Pons (tissue), 1 donor: Measurements from ENCODE around the gene MT1E.
"Not testable (repeated sequence)": the region's sequence is repeated elsewhere in the genome, so short reads cannot be mapped to it uniquely, and the experiment has no call there.

Experiments
- DNase-seq: peaks from one replicate; pipeline ENCODE4 v3.0.0-alpha.2; 2016; ENCODE audit warnings: low spot score

Gene MT1E

DNA sequence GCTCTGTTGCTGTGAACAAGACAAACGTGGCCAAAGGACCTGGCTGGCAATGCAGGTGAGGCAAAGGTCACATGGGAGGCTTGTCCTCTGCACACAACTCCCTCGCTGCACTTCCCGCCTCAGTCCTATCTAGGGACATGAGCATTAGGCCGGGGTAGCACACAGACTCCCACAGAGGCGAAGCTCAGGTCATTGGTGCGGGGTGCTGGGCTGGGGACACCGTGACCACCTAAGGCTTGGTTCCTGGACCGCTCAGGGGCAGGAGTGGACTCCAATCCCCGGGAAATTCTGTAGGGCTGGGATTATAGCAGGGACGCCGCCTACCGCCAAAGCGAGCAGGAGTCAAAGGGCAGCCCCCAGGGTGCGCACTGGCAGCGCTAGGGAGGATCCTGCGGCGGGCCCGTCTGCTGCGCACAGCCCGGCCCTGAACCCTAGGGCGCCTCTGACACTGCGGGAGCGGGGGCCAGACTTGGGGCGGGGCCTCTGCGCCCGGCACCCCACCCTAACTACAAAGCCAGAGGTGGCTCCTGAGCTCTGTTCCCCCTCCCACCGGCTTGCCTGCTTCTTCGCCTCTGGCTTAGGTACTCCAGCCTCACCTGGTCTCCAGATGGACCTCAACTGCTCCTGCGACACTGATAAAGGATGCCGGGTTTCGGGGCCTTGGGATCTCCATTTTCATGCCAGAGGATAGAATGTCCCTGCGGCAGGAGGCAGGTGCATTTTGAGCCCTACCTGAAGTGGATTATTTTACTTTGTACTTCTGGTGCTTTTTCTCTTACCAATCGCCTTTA, 22.3 kb downstream of the MT1E start:
- DNase-seq, result no peak

DNA sequence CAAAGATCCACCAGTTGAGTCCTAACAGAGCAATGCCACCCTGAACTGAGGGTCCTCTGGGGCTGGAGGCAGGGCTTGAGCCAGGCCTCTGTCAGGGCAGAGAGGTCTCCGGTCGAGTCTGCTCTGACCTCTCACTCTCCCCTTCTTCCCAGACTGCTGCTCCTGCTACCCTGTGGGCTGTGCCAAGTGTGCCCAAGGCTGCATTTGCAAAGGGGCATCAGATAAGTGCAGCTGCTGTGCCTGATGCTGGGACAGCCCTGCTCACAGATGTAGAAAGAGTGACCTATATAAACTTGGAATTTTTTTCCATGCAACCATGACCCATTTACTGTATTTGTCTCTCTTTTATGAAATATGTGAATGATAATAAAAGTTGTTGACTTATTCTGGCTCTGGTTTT, 23.7 kb downstream of the MT1E start:
- no peak for DNase-seq

DNA sequence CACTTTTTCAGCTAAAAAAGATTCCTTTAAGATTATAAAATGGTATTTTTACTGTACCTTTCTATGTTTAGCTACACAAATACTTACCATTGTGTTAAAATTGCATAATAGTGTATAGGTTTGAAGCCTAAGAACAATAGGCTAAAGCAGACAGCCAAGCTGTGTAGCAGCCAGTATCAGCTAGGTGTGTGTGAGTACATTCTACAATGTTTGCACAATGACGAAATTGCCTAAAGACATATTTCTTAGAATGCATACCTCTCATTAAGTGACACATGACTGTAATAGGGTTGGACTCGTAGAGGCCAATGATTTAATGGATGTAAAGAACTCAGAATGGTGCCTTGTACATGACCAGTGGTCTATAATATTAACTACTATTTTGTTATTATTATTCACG, 24.2 kb downstream of the MT1E start:
- no peak for DNase-seq

DNA sequence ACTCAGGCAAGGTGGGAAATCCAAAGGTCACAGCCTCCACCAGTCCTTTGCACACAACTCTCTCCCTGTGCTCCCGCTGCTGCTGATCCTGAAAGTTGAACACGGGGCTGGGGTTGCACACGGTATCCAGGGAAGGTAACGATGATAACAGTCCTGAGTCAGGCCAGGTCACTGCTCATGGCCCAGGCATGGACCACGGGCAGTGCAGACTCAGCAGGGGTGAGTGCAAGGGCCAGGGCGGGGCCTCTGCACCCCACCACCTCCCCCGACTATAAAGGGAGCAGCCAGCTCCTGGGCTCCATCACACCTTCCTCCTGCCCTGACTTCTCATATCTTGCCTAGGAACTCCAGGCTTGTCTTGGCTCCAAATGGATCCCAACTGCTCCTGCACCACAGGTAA, 26.0 kb downstream of the MT1E start, which contains the start of gene MT1B:
TSS of gene MT1B (plus strand) at position 301 of the 400 bp plus-strand sequence. CDS start at position 369, 68 bp downstream.
- DNase-seq, result no peak

DNA sequence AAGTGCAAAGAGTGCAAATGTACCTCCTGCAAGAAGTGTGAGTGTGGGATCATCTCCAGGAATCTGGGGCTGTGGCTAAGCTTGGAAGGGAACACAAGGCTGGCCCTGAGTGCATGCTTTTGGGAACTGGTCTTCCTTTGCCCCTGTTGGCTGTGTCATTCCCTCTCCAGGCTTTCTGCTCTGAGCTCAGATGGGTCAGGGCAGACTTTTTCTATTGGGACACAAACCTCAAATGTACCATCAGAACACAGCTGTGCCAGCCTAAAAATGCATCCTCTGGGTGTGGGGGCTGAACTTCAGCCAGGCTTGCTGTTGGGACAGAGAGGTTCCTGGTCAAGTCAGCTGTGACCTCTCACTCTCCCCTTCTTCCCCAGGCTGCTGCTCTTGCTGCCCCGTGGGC, 27.0 kb downstream of the MT1E start:
- no peak for DNase-seq

DNA sequence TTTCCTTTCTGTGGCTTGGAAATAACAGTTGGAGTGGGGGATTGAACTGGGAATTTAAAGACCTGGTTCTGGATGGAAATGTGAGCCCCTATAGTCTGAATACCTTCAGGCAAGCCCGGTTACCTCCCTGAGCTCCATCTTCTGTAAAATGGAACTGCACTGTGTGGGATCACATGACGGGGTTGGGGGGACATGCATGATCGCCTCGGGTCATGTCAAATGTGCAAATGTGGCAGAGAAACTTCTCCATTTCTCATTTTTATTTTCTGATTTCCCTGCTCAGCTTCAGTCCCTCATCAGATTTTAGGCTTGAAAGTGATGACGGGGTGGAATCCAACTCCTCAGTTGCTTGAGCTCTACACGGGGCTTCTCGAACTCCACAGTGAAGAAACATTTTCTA, 27.6 kb downstream of the MT1E start:
- DNase-seq, result no peak

DNA sequence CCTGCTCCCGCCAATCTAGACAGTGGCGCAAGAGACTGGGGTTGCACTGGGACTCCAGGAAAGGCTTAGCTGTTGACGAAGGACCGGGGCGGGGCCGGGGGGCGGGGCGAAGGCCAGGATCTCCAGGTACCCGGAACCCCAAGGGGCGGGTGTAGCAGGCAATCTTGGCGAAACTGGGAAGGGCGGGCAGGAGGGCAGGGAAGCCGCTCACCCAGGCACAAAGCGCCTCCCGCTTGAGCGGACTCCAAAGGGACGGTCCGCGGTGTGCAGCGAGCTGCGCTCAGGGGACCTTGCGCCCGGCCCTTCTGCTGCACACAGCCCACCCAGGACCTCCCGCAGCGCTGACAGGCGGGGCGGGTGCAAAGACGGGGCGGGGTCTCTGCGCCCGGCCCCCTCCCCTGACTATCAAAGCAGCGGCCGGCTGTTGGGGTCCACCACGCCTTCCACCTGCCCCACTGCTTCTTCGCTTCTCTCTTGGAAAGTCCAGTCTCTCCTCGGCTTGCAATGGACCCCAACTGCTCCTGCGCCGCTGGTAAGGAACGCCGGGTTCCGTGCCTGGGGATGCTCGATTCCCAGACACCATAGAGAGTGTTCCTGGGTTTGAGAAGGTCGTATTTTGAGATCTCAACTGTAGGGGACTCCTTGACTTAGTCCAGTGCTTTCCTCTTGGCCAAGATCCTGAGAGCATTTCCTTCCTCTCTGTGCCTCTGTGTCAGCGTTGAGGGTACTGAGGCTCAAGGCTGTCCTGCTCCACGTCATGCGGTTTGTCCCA, 32.2 kb downstream of the MT1E start, which contains the start of gene MT1F:
TSS of gene MT1F (plus strand) at position 405 of the 772 bp plus-strand sequence. CDS start at position 505, 100 bp downstream.
- DNase-seq, result peak; percentile 43

DNA sequence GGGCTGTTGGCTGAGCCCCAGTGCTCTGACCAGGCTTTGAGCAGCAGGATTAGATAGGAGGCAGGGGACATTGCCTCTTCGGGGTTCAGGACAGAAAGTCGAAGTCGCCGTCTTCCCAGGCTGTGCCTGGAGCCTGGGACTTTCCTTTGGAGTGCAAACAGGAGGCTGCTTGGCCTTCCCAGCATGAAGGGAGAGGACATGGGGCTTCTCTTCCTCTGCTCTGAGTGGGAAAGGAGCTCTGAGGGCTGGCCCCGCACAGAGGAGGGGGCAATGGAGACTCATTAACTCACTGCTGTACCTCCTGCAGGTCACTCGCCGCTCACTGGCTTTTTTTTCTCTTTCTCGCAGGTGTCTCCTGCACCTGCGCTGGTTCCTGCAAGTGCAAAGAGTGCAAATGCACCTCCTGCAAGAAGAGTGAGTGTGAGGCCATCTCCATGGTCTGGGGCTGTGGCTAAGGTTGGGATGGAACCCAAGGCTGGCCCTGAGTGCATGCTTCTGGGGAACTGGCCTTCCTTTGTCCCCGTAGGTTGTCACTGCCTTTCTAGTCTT, 32.8 kb downstream of the MT1E start:
- DNase-seq, result no peak

DNA sequence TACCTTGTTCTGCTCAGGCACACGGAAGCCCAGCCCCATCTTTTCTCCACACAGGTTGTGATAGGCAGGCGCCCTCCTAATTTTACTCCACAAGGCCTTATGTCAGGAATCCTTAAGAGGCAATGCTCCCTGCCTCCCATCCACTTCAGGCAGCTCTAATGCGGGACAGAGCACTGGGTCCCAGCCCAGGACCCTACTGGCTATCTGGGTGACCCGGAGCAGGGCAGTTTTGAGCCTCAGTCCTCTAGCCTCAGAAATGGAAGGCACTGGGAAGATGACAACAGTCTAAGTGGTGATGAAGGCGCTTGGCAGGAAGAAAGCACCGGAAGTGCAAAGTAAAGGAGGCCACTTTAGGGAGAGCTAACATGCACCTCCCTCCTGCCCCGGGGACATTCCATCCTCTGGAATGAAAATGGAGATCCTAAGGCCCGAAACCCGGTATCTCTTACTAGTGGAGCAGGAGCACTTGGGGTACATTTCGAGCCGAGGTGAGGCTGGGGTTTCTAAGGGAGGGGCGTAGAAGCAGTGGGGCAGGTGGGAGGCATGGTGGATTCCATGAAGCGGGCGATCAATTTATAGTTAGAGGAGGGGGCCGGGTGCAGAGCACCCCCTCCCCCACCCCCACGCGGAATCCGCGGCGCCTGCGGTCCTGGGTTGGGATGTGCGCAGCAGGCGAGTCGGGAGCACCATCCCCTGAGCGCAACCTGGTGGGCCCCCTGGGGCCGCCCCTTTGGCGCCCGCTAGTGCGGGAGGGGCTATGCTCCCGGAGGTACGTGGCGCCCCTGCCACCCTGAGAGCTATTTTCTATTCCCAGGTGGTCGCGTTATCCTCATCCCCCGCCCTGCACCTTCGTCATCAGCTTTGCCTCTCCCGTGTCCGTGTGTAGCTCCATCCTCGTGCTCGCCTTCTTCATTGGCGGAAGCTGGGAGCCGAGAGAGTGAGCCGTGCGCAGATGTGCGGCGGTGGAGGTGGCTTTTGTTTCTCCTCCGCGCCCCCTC, 37.1 kb downstream of the MT1E start:
- no peak for DNase-seq

DNA sequence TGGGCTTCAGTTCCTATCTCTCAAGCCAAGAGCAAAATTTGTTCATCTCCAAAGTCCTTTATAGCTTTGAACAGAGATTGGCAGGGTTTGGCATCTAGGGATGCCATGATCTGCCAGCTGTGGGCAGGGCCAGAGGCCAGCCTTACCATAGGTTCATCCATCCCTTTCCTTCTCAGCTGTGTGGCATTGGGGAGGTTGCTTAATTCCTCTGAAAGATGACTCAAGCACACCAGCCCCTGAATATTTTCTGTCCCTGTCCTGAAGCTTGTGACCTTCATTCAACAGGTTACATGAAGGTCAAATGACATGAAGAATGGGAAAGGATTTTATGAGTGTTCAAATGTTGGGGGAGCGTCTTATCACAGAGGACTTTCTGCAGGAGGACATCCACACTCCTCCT, 38.9 kb downstream of the MT1E start:
- no peak for DNase-seq

DNA sequence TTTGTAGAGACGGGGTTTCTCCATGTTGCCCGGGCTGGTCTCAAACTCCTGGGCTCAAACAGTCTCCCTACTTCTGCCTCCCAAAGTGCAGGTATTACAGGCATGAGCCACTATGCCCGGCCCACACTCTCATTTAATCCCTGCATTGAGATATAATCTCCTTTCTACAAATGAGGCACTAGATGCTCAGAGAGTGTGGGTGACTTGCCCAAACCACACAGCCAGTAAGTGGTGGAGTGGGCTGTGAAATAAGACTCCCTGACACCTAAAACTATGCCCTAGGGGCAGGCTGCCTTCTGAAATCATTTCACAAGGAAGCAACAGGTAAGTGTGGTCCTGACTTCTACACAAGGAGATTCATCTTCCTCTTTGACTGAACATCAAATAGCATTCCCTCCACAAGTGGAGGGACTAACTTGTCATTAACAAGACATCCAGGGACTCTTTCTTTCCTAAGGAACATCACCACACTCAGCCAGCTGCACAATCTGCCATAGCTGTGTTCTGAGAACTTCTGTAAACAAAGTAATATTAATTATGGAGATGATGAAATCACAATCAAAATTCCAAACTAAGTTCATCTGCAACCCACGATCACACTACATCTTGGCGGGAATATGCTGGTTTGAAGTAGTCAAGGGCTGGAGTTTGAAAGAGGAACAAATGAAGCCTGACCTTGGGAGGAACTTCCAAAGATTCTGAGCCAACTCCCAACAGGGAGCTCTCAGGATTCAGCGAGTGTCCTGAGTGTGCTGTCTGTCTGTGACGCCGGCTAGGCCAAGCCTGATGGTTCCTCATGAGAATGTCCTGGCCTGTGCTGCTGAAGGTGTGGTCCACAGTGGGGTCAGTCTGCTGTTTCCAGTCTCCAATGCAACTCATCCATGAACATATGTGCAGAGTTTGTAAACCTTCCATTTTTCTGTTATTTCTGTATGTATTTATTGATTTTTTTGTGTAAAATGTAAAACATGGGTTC, 40.0 kb downstream of the MT1E start:
- not testable (repeated sequence) for DNase-seq

DNA sequence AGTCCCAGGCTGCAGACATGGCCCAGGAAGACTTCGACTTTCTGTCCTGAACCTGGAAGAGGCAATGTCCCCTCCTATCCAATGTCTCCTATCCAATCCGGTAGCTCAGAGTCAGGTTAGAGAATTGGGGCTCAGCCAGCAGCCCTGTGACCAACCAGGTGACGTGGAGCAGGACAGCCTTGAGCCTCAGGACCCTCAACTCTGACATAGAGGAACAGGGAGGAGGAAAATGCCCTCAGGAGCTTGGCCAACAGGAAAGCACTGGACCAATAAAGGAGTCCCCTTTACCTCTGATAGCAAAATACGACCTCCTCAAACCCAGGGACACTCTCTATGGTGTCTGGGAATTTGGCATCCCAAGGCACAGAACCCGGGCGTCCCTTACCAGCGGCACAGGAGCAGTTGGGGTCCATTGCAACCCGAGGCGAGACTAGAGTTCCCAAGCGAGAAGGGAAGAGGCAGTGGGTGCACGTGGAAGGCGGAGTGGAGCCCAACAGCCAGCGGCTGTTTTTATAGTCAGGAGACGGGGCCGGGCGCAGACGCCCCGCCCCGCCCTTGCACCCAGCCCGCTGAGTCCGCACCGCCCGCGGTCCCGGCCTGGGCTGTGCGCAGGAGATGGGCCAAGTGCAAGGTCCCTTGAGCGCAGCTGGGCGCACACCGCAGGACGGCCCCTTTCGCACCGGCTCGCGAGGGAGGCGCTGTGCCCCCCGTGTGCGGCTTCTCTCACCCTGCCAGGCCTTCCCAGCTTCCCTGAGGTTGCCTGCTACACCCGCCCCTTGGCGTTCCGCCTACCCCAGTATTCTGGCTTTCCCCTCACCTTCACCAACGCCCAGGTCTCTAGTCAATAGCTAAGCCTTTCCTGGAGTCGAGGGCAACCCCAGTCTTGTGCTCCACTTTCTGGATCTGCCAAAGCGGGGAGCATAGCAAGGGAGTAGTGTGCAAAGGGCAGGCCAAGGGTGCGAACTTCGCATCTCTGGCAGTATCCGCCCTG, 42.3 kb downstream of the MT1E start, which contains the start of gene MT1G:
TSS of gene MT1G (minus strand) at position 485 of the 991 bp plus-strand sequence. CDS start at position 413, 72 bp downstream.
- DNase-seq, result no peak

DNA sequence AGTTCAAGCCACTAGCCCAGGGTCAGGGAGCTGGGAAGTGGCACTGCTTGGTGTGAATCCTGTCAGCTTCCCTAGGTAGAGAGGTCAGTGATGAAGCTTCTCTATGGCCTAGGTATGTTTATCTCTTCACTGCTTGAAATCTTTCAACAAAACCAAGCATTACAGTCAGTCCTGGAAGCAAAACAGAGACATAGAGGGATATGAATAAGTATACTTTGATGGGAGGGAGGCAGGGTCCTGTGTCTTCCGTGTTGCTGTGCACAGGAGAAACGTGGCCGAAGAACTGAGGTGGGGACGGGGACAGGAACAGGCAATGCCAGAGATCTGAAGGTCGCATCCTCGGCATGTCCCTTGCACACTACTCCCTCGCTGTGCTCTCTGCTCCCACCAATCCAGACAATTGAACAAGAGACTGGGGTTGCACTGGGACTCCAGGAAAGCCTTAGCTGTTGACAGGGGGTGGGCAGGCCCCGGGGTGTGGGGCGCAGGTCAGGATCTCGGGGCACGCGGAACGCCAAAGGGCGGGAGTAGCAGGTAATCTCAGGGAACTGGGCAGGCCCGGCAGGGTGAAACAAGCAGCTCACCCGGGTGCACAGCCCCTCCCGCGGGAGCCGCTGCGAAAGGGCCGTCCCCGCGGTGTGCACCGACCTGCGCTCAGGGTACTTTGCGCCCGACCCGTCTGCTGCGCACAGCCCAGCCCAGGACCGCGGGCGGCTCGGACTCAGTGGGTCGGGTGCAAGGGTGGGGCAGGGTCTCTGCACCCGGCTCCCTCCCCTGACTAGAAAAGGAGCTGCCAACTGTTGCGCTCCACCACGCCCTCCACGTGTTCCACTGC, 43.6 kb downstream of the MT1E start, which contains the start of gene MT1H:
TSS of gene MT1H (plus strand) at position 810 of the 835 bp plus-strand sequence. CDS start 71 bp downstream, outside the sequence.
- no peak for DNase-seq

DNA sequence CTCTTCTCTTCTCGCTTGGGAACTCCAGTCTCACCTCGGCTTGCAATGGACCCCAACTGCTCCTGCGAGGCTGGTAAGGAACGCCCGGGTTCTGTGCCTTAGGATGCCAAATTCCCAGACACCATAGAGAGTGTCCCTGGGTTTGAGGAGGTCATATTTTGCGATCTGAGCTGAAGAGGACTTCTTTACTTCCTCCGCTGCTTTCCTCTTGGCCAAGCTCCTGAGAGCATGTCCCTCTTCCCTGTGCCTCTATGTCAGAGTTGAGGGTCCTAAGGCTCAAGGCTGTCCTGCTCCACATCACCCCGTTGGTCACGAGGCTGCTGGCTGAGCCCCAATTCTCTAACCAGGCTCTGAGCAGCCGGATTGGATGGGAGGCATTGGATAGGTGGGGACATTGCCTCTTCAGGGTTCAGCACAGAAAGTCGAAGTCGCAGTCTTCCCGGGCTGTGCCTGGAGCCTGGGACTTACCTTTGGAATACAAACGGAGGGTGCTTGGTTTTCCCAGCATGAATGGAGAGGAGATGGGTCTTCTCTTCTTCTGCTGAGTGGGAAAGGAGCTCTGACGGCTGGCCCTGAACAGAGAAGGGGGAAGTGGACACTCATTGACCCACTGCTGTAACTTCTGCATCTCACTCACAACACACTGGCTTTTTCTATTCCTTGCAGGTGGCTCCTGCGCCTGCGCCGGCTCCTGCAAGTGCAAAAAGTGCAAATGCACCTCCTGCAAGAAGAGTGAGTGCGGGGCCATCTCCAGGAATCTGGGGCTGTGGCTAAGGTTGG, 44.4 kb downstream of the MT1E start:
- no peak for DNase-seq

DNA sequence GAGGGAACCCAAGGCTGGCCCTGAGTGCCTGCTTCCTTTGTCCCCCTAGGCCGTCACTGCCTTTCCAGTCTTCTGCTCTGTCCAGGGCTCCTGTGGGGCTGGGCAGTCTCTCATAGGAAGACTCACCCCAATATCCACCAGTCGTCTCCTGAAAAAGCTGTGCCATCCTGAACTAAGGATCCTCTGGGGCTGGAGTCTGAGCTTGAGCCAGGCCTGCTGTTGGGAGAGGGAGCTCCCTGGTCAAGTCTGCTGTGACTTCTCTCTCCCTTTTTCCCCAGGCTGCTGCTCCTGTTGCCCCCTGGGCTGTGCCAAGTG, 45.0 kb downstream of the MT1E start:
- no peak for DNase-seq

DNA sequence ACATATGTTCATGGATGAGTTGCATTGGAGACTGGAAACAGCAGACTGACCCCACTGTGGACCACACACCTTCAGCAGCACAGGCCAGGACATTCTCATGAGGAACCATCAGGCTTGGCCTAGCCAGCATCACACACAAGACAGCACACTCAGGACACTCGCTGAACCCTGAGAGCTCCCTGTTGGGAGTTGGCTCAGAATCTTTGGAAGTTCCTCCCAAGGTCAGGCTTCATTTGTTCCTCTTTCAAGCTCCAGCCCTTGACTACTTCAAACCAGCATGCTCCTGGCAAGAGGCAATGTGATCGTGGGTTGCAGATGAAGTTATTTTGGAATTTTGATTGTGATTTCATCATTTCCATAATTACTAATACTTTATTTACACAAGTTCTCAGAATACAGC, 46.1 kb downstream of the MT1E start:
- DNase-seq, result not testable (repeated sequence)

DNA sequence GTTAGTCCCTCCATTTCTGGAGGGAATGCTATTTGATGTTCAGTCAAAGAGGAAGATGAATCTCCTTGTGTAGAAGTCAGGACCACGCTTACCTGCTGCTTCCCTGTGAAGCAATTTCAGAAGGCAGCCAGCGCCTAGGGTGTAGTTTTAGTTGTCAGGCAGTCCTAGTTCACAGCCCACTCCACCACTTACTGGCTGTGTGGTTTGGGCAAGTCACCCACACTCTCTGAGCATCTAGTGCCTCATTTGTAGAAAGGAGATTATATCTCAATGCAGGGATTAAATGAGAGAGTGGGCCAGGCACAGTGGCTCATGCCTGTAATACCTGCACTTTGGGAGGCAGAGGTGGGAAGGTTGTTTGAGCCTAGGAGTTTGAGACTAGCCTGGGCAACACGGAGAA, 46.6 kb downstream of the MT1E start:
- not testable (repeated sequence) for DNase-seq
